Panc1 (cell line): Measurements from ENCODE around the gene SMAD7. TPM values are rescaled to one million over a fixed set of nuclear protein-coding genes. Genes with fewer than 3 reads are reported as not detected.

Source experiments
- ATAC-seq: fragments of 200-7000 bp; cut with Tn5 transposase; 2 replicates; pipeline ENCODE4 v1.9.1; 2020; ENCODE audit warnings: mild to moderate bottlenecking, moderate library complexity
- BruUV-seq: library from RNA; stranded (reverse); fragments of 400-500 nt; replicated peaks from 2 replicates; lab custom pipeline; 2021; lab: Mats Ljungman, UMichigan
- CTCF ChIA-PET: fragments of 300-600 bp; sonication (Branson Sonifier 250); formaldehyde crosslinking; loops from one replicate; lab custom pipeline; 2022; ENCODE audit warnings: antibody characterized with exemption; lab: Charles Lee
- POLR2A ChIA-PET: fragments of 300-600 bp; sonication (Branson Sonifier 250); formaldehyde crosslinking; loops from one replicate; lab custom pipeline; 2022; ENCODE audit warnings: antibody characterized with exemption; lab: Charles Lee
- DNase-seq: peaks from one replicate; pipeline ENCODE4 v3.0.0-alpha.2; 2010; ENCODE audit warnings: low read depth, low spot score
- H3K27ac ChIP-seq: 2 replicates; pipeline ENCODE4 v1.5.1; 2011; ENCODE audit warnings: mild to moderate bottlenecking, low read length, inconsistent platforms
- H3K27me3 ChIP-seq: fragments of 200-500 bp; sonication (Bioruptor generic); 2 replicates; pipeline ENCODE4 v1.6.0; 2014; ENCODE audit warnings: low read length, inconsistent platforms; ENCODE audit not compliant: control insufficient read depth, insufficient read depth
- H3K36me3 ChIP-seq: fragments of 200-500 bp; sonication (Bioruptor generic); 2 replicates; pipeline ENCODE4 v1.5.1; 2014; ENCODE audit warnings: inconsistent platforms, mild to moderate bottlenecking, low read length, moderate library complexity; ENCODE audit not compliant: control insufficient read depth, insufficient read depth
- H3K4me1 ChIP-seq: 2 replicates; pipeline ENCODE4 v1.5.1; 2011; ENCODE audit warnings: inconsistent platforms, mild to moderate bottlenecking, low read length, moderate library complexity; ENCODE audit not compliant: control insufficient read depth, insufficient read depth
- H3K4me3 ChIP-seq, 2 experiments: 2 replicates each; pipeline ENCODE4 v1.5.1; 2011 to 2012; ENCODE audit warnings: low read depth in 2 of 2, low read length in 2 of 2, mild to moderate bottlenecking in 2 of 2, inconsistent platforms in 1 of 2, moderate library complexity in 1 of 2
- H3K9me3 ChIP-seq: fragments of 200-500 bp; sonication (Bioruptor generic); 2 replicates; pipeline ENCODE4 v1.5.1; 2014; ENCODE audit warnings: low read depth, mild to moderate bottlenecking, inconsistent platforms, low read length, moderate library complexity; ENCODE audit not compliant: control insufficient read depth, insufficient read depth
- POLR2AphosphoS5 ChIP-seq: IDR thresholded peaks from 2 replicates; pipeline ENCODE4 v1.6.1; 2012; ENCODE audit warnings: mild to moderate bottlenecking, low read depth, low read length, moderate library complexity
- SIN3A ChIP-seq: IDR thresholded peaks from 2 replicates; pipeline ENCODE4 v1.6.1; 2012; ENCODE audit warnings: low read depth, mild to moderate bottlenecking, low read length, moderate library complexity, borderline replicate concordance; ENCODE audit not compliant: insufficient read depth
- TCF7L2 ChIP-seq: IDR thresholded peaks from 2 replicates; pipeline ENCODE4 v1.6.1; 2011; ENCODE audit warnings: mild to moderate bottlenecking, low read depth, low read length, inconsistent platforms
- in situ Hi-C: cut with HindIII; loops from 2 replicates; pipeline ENCODE4 v1.10.0; 2016; ENCODE audit warnings: low sequenced_read_pairs, low pct_unique_long_range_greater_than_20kb
- intact Hi-C: fragments of 100-400 bp; cut with micrococcal nuclease; formaldehyde crosslinking; loops from one replicate; pipeline ENCODE4 v1.10.0; 2022; ENCODE audit not compliant: unreplicated experiment
- total RNA-seq: library from RNA; stranded (reverse); gene quantifications from one replicate; pipeline ENCODE4 v1.2.1, GENCODE V29; 2021; ENCODE audit not compliant: unreplicated experiment
- TF ChIP-seq, protein P1 (sequence below), 2 experiments: IDR thresholded peaks; 2 replicates each; pipeline ENCODE4 v1.6.1; 2011 to 2012; ENCODE audit warnings: low read depth in 2 of 2, control low read depth in 1 of 2, low read length in 1 of 2, mild to moderate bottlenecking in 1 of 2, moderate library complexity in 1 of 2; ENCODE audit not compliant: insufficient read depth in 1 of 2
- TF ChIP-seq, protein P2 (sequence below): fragments of 450-650 bp; IDR thresholded peaks from 2 replicates; pipeline ENCODE4 v1.5.1; 2017; ENCODE audit warnings: mild to moderate bottlenecking

Gene SMAD7
- total RNA-seq, 1 experiment from 2014 or later = 21.3 TPM

DNA sequence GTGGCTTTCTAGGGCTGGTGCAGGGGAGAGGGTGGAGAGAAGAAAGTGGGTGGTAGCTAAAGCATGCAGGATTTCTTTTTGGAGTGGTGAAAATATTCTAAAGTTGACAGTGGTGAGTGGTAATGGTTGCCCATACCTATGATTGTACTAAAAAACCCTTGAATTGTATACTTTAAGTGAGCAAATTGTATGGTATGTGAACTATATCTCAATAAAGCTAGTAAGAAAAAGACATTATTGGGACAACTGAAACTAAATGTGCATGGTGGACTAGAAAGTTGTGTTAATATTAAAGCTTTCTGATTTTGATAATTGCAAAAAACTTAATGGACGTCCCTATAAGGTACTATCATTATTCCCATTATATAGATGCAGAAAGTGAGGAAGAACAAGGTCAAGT, 50.3 kb downstream of the SMAD7 start:
- Histone ChIP-seq H3K4me3 (no peak overlapping the region), H3K27ac (no peak overlapping the region), H3K36me3 (no peaks in the 10 kb centered on the region), H3K9me3 (no peaks in the 10 kb centered on the region), H3K4me1 (no peaks in the 10 kb centered on the region), H3K27me3 (no peaks in the 10 kb centered on the region)
- POLR2A ChIA-PET = no interaction called here
- TF ChIP-seq, protein P1, sequence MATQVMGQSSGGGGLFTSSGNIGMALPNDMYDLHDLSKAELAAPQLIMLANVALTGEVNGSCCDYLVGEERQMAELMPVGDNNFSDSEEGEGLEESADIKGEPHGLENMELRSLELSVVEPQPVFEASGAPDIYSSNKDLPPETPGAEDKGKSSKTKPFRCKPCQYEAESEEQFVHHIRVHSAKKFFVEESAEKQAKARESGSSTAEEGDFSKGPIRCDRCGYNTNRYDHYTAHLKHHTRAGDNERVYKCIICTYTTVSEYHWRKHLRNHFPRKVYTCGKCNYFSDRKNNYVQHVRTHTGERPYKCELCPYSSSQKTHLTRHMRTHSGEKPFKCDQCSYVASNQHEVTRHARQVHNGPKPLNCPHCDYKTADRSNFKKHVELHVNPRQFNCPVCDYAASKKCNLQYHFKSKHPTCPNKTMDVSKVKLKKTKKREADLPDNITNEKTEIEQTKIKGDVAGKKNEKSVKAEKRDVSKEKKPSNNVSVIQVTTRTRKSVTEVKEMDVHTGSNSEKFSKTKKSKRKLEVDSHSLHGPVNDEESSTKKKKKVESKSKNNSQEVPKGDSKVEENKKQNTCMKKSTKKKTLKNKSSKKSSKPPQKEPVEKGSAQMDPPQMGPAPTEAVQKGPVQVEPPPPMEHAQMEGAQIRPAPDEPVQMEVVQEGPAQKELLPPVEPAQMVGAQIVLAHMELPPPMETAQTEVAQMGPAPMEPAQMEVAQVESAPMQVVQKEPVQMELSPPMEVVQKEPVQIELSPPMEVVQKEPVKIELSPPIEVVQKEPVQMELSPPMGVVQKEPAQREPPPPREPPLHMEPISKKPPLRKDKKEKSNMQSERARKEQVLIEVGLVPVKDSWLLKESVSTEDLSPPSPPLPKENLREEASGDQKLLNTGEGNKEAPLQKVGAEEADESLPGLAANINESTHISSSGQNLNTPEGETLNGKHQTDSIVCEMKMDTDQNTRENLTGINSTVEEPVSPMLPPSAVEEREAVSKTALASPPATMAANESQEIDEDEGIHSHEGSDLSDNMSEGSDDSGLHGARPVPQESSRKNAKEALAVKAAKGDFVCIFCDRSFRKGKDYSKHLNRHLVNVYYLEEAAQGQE (IDR thresholded peaks at IDR 0.05; ENCODE audit: insufficient read depth in 1 of 2, low read depth in 2 of 2, low read length in 1 of 2) = no peak
- TF ChIP-seq SIN3A = no peak
- TF ChIP-seq TCF7L2 = no peak
- TF ChIP-seq POLR2AphosphoS5 = no peak
- TF ChIP-seq, protein P2, sequence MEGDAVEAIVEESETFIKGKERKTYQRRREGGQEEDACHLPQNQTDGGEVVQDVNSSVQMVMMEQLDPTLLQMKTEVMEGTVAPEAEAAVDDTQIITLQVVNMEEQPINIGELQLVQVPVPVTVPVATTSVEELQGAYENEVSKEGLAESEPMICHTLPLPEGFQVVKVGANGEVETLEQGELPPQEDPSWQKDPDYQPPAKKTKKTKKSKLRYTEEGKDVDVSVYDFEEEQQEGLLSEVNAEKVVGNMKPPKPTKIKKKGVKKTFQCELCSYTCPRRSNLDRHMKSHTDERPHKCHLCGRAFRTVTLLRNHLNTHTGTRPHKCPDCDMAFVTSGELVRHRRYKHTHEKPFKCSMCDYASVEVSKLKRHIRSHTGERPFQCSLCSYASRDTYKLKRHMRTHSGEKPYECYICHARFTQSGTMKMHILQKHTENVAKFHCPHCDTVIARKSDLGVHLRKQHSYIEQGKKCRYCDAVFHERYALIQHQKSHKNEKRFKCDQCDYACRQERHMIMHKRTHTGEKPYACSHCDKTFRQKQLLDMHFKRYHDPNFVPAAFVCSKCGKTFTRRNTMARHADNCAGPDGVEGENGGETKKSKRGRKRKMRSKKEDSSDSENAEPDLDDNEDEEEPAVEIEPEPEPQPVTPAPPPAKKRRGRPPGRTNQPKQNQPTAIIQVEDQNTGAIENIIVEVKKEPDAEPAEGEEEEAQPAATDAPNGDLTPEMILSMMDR = no peak
- ATAC-seq (no peak), DNase-seq (no peak)
- CTCF ChIA-PET = no interaction called here
- intact Hi-C loops (no loop called here), in situ Hi-C loops (no loop called here)
- BruUV-seq = no TSS peak

DNA sequence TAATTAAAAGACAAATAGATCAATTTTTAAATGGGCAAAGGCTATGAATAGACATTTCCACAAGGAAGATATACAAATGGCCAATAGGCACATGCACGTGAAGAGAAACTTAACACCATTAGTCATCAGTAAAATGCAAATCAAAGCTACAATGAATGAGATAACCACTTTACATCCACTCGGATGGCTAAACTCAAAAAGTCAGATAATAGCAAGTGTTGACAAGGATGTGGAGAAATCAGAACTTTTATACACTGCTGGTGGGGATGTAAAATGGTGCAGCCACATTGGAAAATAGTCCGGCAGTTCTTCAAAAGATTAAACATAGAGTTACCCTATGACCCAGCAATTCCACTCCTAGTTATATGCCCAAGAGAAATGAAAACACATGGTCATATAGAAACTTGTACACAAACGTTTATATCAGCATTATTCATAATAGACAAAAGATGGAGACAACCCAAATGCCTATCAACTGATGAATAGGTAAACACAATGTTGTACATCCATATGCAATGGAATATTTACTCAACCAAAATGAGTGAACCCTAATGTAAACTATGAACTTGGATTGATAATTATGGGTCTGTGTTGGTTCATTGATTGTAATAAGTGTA, 51.1 kb downstream of the SMAD7 start:
- ChIA-PET POLR2A (no interaction called here), CTCF (no interaction called here)
- in situ Hi-C loops (no loop called here), intact Hi-C loops (no loop called here)
- Histone ChIP-seq H3K27me3 (no peaks in the 10 kb centered on the region), H3K9me3 (no peaks in the 10 kb centered on the region), H3K4me3 (no peak overlapping the region), H3K4me1 (no peaks in the 10 kb centered on the region; the same call in 1 of the 2 replicates), H3K27ac (no peak overlapping the region), H3K36me3 (no peaks in the 10 kb centered on the region)
- TF ChIP-seq POLR2AphosphoS5 (no peak), TCF7L2 (no peak), SIN3A (no peak)
- TF ChIP-seq, protein P2 = no peak
- TF ChIP-seq, protein P1 (IDR thresholded peaks at IDR 0.05; ENCODE audit: insufficient read depth in 1 of 2, low read depth in 2 of 2, low read length in 1 of 2) = no peak
- BruUV-seq = no TSS peak
- no peak for ATAC-seq
- no peak for DNase-seq
